HEK293 (cell line): ENCODE results near the gene HTR1D.
A peak's percentile ranks its signal among the peaks of the same experiment; 100 is the strongest.

Experiments
- GLIS2 ChIP-seq: fragments of 450-650 bp; formaldehyde crosslinking; IDR thresholded peaks from 2 replicates; pipeline ENCODE4 v1.5.1; 2016; ENCODE audit warnings: missing biosample characterization, missing genetic modification characterization
- HOXC10 ChIP-seq: sonication (generic); formaldehyde crosslinking; IDR thresholded peaks from 2 replicates; pipeline ENCODE4 v1.8.1; 2023; ENCODE audit warnings: mild to moderate bottlenecking, missing genetic modification reagents
- IKZF3 ChIP-seq: fragments of 450-650 bp; IDR thresholded peaks from 2 replicates; pipeline ENCODE4 v1.5.0; 2018; ENCODE audit warnings: missing biosample characterization, mild to moderate bottlenecking, missing genetic modification characterization, moderate library complexity
- KLF16 ChIP-seq: fragments of 450-650 bp; formaldehyde crosslinking; IDR thresholded peaks from 2 replicates; pipeline ENCODE4 v1.5.1; 2017; ENCODE audit warnings: missing biosample characterization, missing genetic modification characterization
- PRDM1 ChIP-seq: fragments of 450-650 bp; formaldehyde crosslinking; IDR thresholded peaks from 2 replicates; pipeline ENCODE4; 2016; ENCODE audit warnings: missing biosample characterization, missing genetic modification characterization
- SCRT1 ChIP-seq: fragments of 450-650 bp; formaldehyde crosslinking; IDR thresholded peaks from 2 replicates; pipeline ENCODE4 v1.5.1; 2016; ENCODE audit warnings: missing biosample characterization, missing genetic modification characterization, borderline replicate concordance
- SETDB1 ChIP-seq: IDR thresholded peaks from one replicate; pipeline ENCODE4 v1.6.1; 2017; ENCODE audit warnings: mild to moderate bottlenecking, low read length, moderate library complexity, mixed read lengths; ENCODE audit not compliant: insufficient read length
- SP3 ChIP-seq: fragments of 450-650 bp; formaldehyde crosslinking; IDR thresholded peaks from 2 replicates; pipeline ENCODE4 v1.5.1; 2016; ENCODE audit warnings: missing biosample characterization, missing genetic modification characterization
- WT1 ChIP-seq: fragments of 450-650 bp; formaldehyde crosslinking; IDR thresholded peaks from 2 replicates; pipeline ENCODE4 v1.5.1; 2016; ENCODE audit warnings: missing biosample characterization, missing genetic modification characterization
- ZFP41 ChIP-seq: fragments of 450-650 bp; formaldehyde crosslinking; IDR thresholded peaks from 2 replicates; pipeline ENCODE4 v1.5.1; 2016; ENCODE audit warnings: missing biosample characterization, missing genetic modification characterization, borderline replicate concordance
- ZNF114 ChIP-seq: fragments of 450-650 bp; formaldehyde crosslinking; IDR thresholded peaks from 2 replicates; pipeline ENCODE4 v1.5.0; 2017; ENCODE audit warnings: missing biosample characterization, missing genetic modification characterization
- ZNF155 ChIP-seq: fragments of 450-650 bp; formaldehyde crosslinking; IDR thresholded peaks from 2 replicates; pipeline ENCODE4 v1.5.1; 2016; ENCODE audit warnings: missing biosample characterization, missing genetic modification characterization
- ZNF214 ChIP-seq: fragments of 450-650 bp; formaldehyde crosslinking; IDR thresholded peaks from 2 replicates; pipeline ENCODE4 v1.5.1; 2017; ENCODE audit warnings: missing biosample characterization, mild to moderate bottlenecking, missing genetic modification characterization, borderline replicate concordance
- ZNF266 ChIP-seq: fragments of 450-650 bp; formaldehyde crosslinking; IDR thresholded peaks from 2 replicates; pipeline ENCODE4 v1.5.1; 2016; ENCODE audit warnings: missing biosample characterization, missing genetic modification characterization, low read depth
- ZNF274 ChIP-seq, 2 experiments: fragments of 200-500 bp in 1 of 2; fragments of 450-650 bp in 1 of 2; sonication (Bioruptor generic) in 1 of 2; formaldehyde crosslinking in 1 of 2; IDR thresholded peaks; 2 replicates each; pipeline versions ENCODE4 v1.5.1 to v1.6.1; 2014 to 2016; ENCODE audit warnings: borderline replicate concordance in 1 of 2, inconsistent platforms in 1 of 2, low read length in 1 of 2, missing biosample characterization in 1 of 2, missing genetic modification characterization in 1 of 2
- ZNF324 ChIP-seq: fragments of 450-650 bp; formaldehyde crosslinking; IDR thresholded peaks from 2 replicates; pipeline ENCODE4 v1.5.1; 2016; ENCODE audit warnings: missing biosample characterization, missing genetic modification characterization
- ZNF404 ChIP-seq: fragments of 450-650 bp; formaldehyde crosslinking; IDR thresholded peaks from 2 replicates; pipeline ENCODE4 v1.5.1; 2017; ENCODE audit warnings: missing biosample characterization, missing genetic modification characterization
- ZNF530 ChIP-seq: fragments of 450-650 bp; formaldehyde crosslinking; IDR thresholded peaks from 2 replicates; pipeline ENCODE4 v1.5.1; 2016; ENCODE audit warnings: low read depth, missing biosample characterization, missing genetic modification characterization
- ZNF549 ChIP-seq: fragments of 450-650 bp; IDR thresholded peaks from 2 replicates; pipeline ENCODE4 v1.5.1; 2018; ENCODE audit warnings: missing biosample characterization, missing genetic modification characterization, mild to moderate bottlenecking, inconsistent platforms, moderate library complexity
- ZNF600 ChIP-seq: fragments of 450-650 bp; formaldehyde crosslinking; IDR thresholded peaks from 2 replicates; pipeline ENCODE4 v1.5.1; 2016; ENCODE audit warnings: missing biosample characterization, missing genetic modification characterization
- ZNF623 ChIP-seq: fragments of 450-650 bp; formaldehyde crosslinking; IDR thresholded peaks from 2 replicates; pipeline ENCODE4 v1.5.1; 2016; ENCODE audit warnings: missing biosample characterization, missing genetic modification characterization
- ZNF629 ChIP-seq: fragments of 450-650 bp; formaldehyde crosslinking; IDR thresholded peaks from 2 replicates; pipeline ENCODE4 v1.5.1; 2017; ENCODE audit warnings: missing biosample characterization, missing genetic modification characterization
- ZNF785 ChIP-seq: fragments of 450-650 bp; formaldehyde crosslinking; IDR thresholded peaks from 2 replicates; pipeline ENCODE4 v1.5.1; 2016; ENCODE audit warnings: missing biosample characterization, missing genetic modification characterization
- TF ChIP-seq, protein P1 (sequence below): fragments of 450-650 bp; formaldehyde crosslinking; IDR thresholded peaks from 2 replicates; pipeline ENCODE4 v1.5.1; 2017; ENCODE audit warnings: missing biosample characterization, missing genetic modification characterization
- TF ChIP-seq, protein P2 (sequence below): fragments of 450-650 bp; formaldehyde crosslinking; IDR thresholded peaks from 2 replicates; pipeline ENCODE4 v1.5.1; 2016; ENCODE audit warnings: missing biosample characterization, missing genetic modification characterization
- TF ChIP-seq, protein P3 (sequence below): fragments of 450-650 bp; formaldehyde crosslinking; IDR thresholded peaks from 2 replicates; pipeline ENCODE4 v1.5.1; 2016; ENCODE audit warnings: missing biosample characterization, missing genetic modification characterization
- TF ChIP-seq, protein P4 (sequence below): fragments of 450-650 bp; formaldehyde crosslinking; IDR thresholded peaks from 2 replicates; pipeline ENCODE4 v1.5.1; 2017; ENCODE audit warnings: missing biosample characterization, missing genetic modification characterization
- TF ChIP-seq, protein P5 (sequence below): fragments of 450-650 bp; formaldehyde crosslinking; IDR thresholded peaks from 2 replicates; pipeline ENCODE4 v1.5.1; 2016; ENCODE audit warnings: missing biosample characterization, missing genetic modification characterization, low read depth
- TF ChIP-seq, protein P6 (sequence below): fragments of 450-650 bp; formaldehyde crosslinking; IDR thresholded peaks from 2 replicates; pipeline ENCODE4 v1.5.1; 2017; ENCODE audit warnings: missing biosample characterization, missing genetic modification characterization

HTR1D gene

DNA sequence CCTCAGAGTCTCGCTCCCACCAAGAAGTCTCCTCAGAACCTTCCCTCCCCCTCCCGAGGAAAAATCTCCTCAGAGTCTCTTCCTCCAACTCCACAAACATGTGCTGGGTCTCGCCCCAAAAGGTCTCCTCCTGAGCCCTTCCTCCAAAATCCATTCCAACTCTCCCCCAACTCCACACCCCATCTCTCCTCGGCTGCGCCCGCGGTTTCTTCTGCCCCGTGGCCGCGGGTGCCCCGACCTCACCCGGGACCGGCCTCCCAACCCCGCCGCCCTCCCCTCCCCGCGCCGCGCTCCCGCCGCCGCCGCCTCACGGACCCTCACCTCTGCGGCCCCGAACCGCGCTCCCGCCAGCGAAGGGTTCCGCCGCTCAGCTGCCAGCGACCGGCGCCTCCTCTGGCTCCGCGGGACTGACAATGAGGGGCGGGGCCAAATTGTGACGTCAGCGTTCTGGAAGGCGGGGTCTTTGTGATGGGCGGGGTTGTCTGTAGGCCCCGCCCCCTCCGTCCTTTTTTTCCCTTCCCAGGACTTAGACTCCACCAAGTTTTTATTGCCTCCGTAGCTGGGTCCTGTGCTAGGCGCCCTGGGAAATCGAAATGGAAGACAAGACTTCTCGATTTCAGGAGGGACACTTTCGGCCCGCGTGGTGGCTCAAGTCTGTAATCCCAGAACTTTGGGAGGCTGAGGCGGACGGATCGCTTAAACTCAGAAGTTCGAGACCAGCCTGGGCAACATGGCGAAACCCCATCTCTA lies 48.7 kb downstream of the HTR1D start, which contains the start of gene LUZP1 (continued):
- no peak for TF ChIP-seq ZFP41 (tag by site-specific recombination)
- peak; percentile 92 for TF ChIP-seq IKZF3 (tag by site-specific recombination)
- no peak for TF ChIP-seq ZNF155 (tag by site-specific recombination)
- TF ChIP-seq ZNF324 (tag by site-specific recombination) = 0 out of 2 replicates have a peak, but pooled peaks have one; percentile 42
- TF ChIP-seq, protein P1, sequence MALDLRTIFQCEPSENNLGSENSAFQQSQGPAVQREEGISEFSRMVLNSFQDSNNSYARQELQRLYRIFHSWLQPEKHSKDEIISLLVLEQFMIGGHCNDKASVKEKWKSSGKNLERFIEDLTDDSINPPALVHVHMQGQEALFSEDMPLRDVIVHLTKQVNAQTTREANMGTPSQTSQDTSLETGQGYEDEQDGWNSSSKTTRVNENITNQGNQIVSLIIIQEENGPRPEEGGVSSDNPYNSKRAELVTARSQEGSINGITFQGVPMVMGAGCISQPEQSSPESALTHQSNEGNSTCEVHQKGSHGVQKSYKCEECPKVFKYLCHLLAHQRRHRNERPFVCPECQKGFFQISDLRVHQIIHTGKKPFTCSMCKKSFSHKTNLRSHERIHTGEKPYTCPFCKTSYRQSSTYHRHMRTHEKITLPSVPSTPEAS = no peak
- TF ChIP-seq GLIS2 (tag by site-specific recombination) = peak; percentile 20; the same call in 1 of the 2 replicates
- TF ChIP-seq KLF16 (tag by site-specific recombination) = peak; percentile 38; the same call in 1 of the 2 replicates
- TF ChIP-seq WT1 = 0 out of 2 replicates have a peak, but pooled peaks have one; percentile 21
- TF ChIP-seq ZNF600 (tag by site-specific recombination) = peak; percentile 70; the same call in 1 of the 2 replicates
- no peak for TF ChIP-seq ZNF530 (tag by site-specific recombination)
- TF ChIP-seq ZNF214 (tag by site-specific recombination) = no peak
- TF ChIP-seq ZNF404 (tag by site-specific recombination) = no peak
- TF ChIP-seq ZNF114 = no peak
- TF ChIP-seq ZNF785 = peak; percentile 67; the same call in 1 of the 2 replicates
- no peak for TF ChIP-seq ZNF623 (tag by site-specific recombination)
- no peak for TF ChIP-seq SCRT1 (tag by site-specific recombination)
- TF ChIP-seq, protein P2, sequence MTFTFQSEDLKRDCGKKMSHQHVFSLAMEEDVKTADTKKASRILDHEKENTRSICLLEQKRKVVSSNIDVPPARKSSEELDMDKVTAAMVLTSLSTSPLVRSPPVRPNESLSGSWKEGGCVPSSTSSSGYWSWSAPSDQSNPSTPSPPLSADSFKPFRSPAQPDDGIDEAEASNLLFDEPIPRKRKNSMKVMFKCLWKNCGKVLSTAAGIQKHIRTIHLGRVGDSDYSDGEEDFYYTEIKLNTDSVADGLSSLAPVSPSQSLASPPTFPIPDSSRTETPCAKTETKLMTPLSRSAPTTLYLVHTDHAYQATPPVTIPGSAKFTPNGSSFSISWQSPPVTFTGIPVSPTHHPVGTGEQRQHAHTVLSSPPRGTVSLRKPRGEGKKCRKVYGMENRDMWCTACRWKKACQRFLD (tag by site-specific recombination) = no peak
- peak; percentile 59; the same call in 1 of the 2 replicates for TF ChIP-seq PRDM1 (tag by site-specific recombination)
- peak; percentile 83 for TF ChIP-seq SP3 (tag by site-specific recombination)
- TF ChIP-seq, protein P3, sequence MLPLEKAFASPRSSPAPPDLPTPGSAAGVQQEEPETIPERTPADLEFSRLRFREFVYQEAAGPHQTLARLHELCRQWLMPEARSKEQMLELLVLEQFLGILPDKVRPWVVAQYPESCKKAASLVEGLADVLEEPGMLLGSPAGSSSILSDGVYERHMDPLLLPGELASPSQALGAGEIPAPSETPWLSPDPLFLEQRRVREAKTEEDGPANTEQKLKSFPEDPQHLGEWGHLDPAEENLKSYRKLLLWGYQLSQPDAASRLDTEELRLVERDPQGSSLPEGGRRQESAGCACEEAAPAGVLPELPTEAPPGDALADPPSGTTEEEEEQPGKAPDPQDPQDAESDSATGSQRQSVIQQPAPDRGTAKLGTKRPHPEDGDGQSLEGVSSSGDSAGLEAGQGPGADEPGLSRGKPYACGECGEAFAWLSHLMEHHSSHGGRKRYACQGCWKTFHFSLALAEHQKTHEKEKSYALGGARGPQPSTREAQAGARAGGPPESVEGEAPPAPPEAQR (tag by site-specific recombination) = no peak
- TF ChIP-seq, protein P4, sequence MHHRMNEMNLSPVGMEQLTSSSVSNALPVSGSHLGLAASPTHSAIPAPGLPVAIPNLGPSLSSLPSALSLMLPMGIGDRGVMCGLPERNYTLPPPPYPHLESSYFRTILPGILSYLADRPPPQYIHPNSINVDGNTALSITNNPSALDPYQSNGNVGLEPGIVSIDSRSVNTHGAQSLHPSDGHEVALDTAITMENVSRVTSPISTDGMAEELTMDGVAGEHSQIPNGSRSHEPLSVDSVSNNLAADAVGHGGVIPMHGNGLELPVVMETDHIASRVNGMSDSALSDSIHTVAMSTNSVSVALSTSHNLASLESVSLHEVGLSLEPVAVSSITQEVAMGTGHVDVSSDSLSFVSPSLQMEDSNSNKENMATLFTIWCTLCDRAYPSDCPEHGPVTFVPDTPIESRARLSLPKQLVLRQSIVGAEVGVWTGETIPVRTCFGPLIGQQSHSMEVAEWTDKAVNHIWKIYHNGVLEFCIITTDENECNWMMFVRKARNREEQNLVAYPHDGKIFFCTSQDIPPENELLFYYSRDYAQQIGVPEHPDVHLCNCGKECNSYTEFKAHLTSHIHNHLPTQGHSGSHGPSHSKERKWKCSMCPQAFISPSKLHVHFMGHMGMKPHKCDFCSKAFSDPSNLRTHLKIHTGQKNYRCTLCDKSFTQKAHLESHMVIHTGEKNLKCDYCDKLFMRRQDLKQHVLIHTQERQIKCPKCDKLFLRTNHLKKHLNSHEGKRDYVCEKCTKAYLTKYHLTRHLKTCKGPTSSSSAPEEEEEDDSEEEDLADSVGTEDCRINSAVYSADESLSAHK (tag by site-specific recombination) = 0 out of 2 replicates have a peak, but pooled peaks have one; percentile 35
- no peak for TF ChIP-seq ZNF274 (IDR thresholded peaks at IDR 0.05; ENCODE audit: low read length)
- TF ChIP-seq ZNF274 (tag by site-specific recombination; IDR thresholded peaks at IDR 0.05; ENCODE audit: borderline replicate concordance) = no peak
- TF ChIP-seq, protein P5, sequence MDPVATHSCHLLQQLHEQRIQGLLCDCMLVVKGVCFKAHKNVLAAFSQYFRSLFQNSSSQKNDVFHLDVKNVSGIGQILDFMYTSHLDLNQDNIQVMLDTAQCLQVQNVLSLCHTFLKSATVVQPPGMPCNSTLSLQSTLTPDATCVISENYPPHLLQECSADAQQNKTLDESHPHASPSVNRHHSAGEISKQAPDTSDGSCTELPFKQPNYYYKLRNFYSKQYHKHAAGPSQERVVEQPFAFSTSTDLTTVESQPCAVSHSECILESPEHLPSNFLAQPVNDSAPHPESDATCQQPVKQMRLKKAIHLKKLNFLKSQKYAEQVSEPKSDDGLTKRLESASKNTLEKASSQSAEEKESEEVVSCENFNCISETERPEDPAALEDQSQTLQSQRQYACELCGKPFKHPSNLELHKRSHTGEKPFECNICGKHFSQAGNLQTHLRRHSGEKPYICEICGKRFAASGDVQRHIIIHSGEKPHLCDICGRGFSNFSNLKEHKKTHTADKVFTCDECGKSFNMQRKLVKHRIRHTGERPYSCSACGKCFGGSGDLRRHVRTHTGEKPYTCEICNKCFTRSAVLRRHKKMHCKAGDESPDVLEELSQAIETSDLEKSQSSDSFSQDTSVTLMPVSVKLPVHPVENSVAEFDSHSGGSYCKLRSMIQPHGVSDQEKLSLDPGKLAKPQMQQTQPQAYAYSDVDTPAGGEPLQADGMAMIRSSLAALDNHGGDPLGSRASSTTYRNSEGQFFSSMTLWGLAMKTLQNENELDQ (tag by site-specific recombination) = no peak
- TF ChIP-seq HOXC10 (CRISPR knock-in tag) = no peak
- TF ChIP-seq ZNF266 (tag by site-specific recombination) = no peak
- TF ChIP-seq ZNF629 (tag by site-specific recombination) = peak; percentile 82
- no peak for TF ChIP-seq SETDB1
- TF ChIP-seq ZNF549 (tag by site-specific recombination) = no peak
- TF ChIP-seq, protein P6, sequence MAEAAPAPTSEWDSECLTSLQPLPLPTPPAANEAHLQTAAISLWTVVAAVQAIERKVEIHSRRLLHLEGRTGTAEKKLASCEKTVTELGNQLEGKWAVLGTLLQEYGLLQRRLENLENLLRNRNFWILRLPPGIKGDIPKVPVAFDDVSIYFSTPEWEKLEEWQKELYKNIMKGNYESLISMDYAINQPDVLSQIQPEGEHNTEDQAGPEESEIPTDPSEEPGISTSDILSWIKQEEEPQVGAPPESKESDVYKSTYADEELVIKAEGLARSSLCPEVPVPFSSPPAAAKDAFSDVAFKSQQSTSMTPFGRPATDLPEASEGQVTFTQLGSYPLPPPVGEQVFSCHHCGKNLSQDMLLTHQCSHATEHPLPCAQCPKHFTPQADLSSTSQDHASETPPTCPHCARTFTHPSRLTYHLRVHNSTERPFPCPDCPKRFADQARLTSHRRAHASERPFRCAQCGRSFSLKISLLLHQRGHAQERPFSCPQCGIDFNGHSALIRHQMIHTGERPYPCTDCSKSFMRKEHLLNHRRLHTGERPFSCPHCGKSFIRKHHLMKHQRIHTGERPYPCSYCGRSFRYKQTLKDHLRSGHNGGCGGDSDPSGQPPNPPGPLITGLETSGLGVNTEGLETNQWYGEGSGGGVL (tag by site-specific recombination) = peak; percentile 96
